Epithelial cell of esophagus (primary cell): ENCODE data around the gene ZRANB2.

Experiments
- DNase-seq: peaks from one replicate; pipeline ENCODE4 v3.0.0; 2010; ENCODE audit warnings: low read depth
- H3K4me3 ChIP-seq: 2 replicates; pipeline ENCODE4 v1.5.1; 2011; ENCODE audit warnings: mild to moderate bottlenecking, low read length, control low read depth
- TF ChIP-seq, protein P1 (sequence below): IDR thresholded peaks from 2 replicates; pipeline ENCODE4 v1.5.1; 2011; ENCODE audit warnings: low read depth, mild to moderate bottlenecking, low read length, control low read depth, inconsistent platforms; ENCODE audit not compliant: insufficient read depth; ENCODE audit errors: missing control alignments

Gene ZRANB2

GRCh38 chr1:71015745-71016144, 65.1 kb downstream of the ZRANB2 start:
- TF ChIP-seq, protein P1, sequence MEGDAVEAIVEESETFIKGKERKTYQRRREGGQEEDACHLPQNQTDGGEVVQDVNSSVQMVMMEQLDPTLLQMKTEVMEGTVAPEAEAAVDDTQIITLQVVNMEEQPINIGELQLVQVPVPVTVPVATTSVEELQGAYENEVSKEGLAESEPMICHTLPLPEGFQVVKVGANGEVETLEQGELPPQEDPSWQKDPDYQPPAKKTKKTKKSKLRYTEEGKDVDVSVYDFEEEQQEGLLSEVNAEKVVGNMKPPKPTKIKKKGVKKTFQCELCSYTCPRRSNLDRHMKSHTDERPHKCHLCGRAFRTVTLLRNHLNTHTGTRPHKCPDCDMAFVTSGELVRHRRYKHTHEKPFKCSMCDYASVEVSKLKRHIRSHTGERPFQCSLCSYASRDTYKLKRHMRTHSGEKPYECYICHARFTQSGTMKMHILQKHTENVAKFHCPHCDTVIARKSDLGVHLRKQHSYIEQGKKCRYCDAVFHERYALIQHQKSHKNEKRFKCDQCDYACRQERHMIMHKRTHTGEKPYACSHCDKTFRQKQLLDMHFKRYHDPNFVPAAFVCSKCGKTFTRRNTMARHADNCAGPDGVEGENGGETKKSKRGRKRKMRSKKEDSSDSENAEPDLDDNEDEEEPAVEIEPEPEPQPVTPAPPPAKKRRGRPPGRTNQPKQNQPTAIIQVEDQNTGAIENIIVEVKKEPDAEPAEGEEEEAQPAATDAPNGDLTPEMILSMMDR, result no peak
- H3K4me3 ChIP-seq, result no peak overlapping the region
- peak; percentile 16 for DNase-seq

DNA sequence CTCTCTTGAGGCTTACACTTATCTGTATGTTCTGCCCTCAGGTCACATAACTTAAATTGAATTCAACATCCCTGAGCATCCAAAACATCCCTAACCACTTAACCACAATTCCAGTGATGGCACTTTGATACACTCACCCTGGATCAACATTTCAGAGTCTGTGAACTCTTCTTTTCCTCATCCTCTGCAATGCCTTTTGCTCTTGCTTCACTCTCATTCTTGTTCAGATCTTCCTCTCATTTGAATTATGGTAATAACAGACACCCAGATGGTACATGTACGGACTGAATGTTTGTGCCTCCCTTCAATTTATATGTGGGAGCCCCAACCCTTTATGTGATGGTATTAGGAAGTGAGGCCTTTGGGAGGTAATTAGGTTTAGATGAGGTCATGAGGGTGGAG, 66.7 kb downstream of the ZRANB2 start:
- DNase-seq, result no peak
- TF ChIP-seq, protein P1, result no peak
- H3K4me3 ChIP-seq, result no peak overlapping the region
